Smooth muscle cell (in vitro differentiated cells): ENCODE results near the gene ADAMTS2. TPM values are rescaled to one million over a fixed set of nuclear protein-coding genes. Genes with fewer than 3 reads are reported as not detected.

Experiments used
- DNase-seq: peaks from one replicate; lab custom pipeline; 2025; ENCODE audit not compliant: unreplicated experiment; lab: John Stamatoyannopoulos, UW
- H2AFZ ChIP-seq: fragments of 200-600 bp; sonication (generic); 2 replicates; pipeline ENCODE4 v1.6.0; 2016; ENCODE audit warnings: antibody characterized with exemption, low read depth, mild to moderate bottlenecking
- H3F3A ChIP-seq: fragments of 200-600 bp; sonication (generic); 2 replicates; pipeline ENCODE4 v1.6.0; 2017; ENCODE audit warnings: antibody characterized with exemption, low read depth
- H3K27ac ChIP-seq: fragments of 200-600 bp; sonication (generic); 2 replicates; pipeline ENCODE4 v1.5.1; 2016; ENCODE audit warnings: low read depth, mild to moderate bottlenecking
- H3K27me3 ChIP-seq: fragments of 200-600 bp; sonication (generic); 2 replicates; pipeline ENCODE4 v1.6.1; 2016; ENCODE audit warnings: low read depth, mild to moderate bottlenecking
- H3K36me3 ChIP-seq: fragments of 200-600 bp; sonication (generic); 2 replicates; pipeline ENCODE4 v1.5.1; 2016; ENCODE audit warnings: low read depth
- H3K4me1 ChIP-seq: fragments of 200-600 bp; sonication (generic); 2 replicates; pipeline ENCODE4 v1.5.1; 2016; ENCODE audit warnings: low read depth
- H3K4me2 ChIP-seq: fragments of 200-600 bp; sonication (generic); 2 replicates; pipeline ENCODE4 v1.6.0; 2016; ENCODE audit warnings: mild to moderate bottlenecking
- H3K4me3 ChIP-seq: fragments of 200-600 bp; sonication (generic); 2 replicates; pipeline ENCODE4 v1.5.1; 2016; ENCODE audit warnings: mild to moderate bottlenecking
- H3K79me2 ChIP-seq: fragments of 200-600 bp; sonication (generic); 2 replicates; pipeline ENCODE4 v1.6.0; 2016; ENCODE audit warnings: low read depth, mild to moderate bottlenecking
- H3K9ac ChIP-seq: fragments of 200-600 bp; sonication (generic); 2 replicates; pipeline ENCODE4 v1.6.0; 2016; ENCODE audit warnings: low read depth
- H3K9me3 ChIP-seq: fragments of 200-600 bp; sonication (generic); replicated peaks from 2 replicates; pipeline ENCODE4 v1.5.1; 2016; ENCODE audit warnings: low read depth
- H4K20me1 ChIP-seq: fragments of 200-600 bp; sonication (generic); 2 replicates; pipeline ENCODE4 v1.6.0; 2016; ENCODE audit warnings: low read depth
- CTCF ChIP-seq: fragments of 200-600 bp; sonication (generic); IDR thresholded peaks from 2 replicates; pipeline ENCODE4 v1.5.1; 2017; ENCODE audit warnings: borderline replicate concordance, mild to moderate bottlenecking, antibody characterized with exemption; ENCODE audit not compliant: insufficient read depth, poor library complexity, severe bottlenecking
- WGBS: methylation state at CpG from one replicate; pipeline ENCODE4 v1.1.7; 2016; ENCODE audit warnings: low lambda C conversion rate; 5-methylcytosine and 5-hydroxymethylcytosine counted together
- polyA plus RNA-seq: library from polyadenylated mRNA; unstranded; fragments of >200 nt; fragmentation: Nextera tagmentation; extraction: Ambion mirVana; gene quantifications from 2 replicates; pipeline ENCODE4 v1.2.1, GENCODE V29; 2016
- total RNA-seq: library from RNA; depleted of rRNA; stranded (reverse); fragments of >200 nt; gene quantifications from 2 replicates; pipeline ENCODE4 v1.2.3, GENCODE V29; 2014

The ADAMTS2 gene
- total and polyA plus RNA-seq, 2 experiments from 2014 or later: 22.8 to 37.5 TPM

GRCh38 chr5:179118756-179119414, 226.4 kb downstream of the ADAMTS2 start:
- H2AFZ ChIP-seq: no peak overlapping the region
- no peak overlapping the region for H3K9ac ChIP-seq
- no peak for TF ChIP-seq CTCF
- no peaks in the 10 kb centered on the region for H3K27me3 ChIP-seq
- no peaks in the 10 kb centered on the region for H3K9me3 ChIP-seq
- 93% methylated on average over 10 of the region's 10 CpGs for WGBS
- H3F3A ChIP-seq: no peaks in the 10 kb centered on the region
- H3K4me2 ChIP-seq: no peak overlapping the region
- H3K4me1 ChIP-seq: no peaks in the 10 kb centered on the region
- no peaks in the 10 kb centered on the region for H3K79me2 ChIP-seq
- no peaks in the 10 kb centered on the region for H4K20me1 ChIP-seq
- H3K36me3 ChIP-seq: no peaks in the 10 kb centered on the region
- H3K27ac ChIP-seq: no peak overlapping the region
- DNase-seq: no peak
- no peak overlapping the region for H3K4me3 ChIP-seq

- Histone ChIP-seq H4K20me1 (no peaks in the 10 kb centered on the region), H3K79me2 (no peaks in the 10 kb centered on the region), H2AFZ (no peak overlapping the region), H3K36me3 (no peaks in the 10 kb centered on the region), H3K9ac (no peak overlapping the region), H3K4me1 (no peaks in the 10 kb centered on the region), H3K27ac (no peak overlapping the region), H3K4me3 (no peak overlapping the region), H3K27me3 (no peaks in the 10 kb centered on the region), H3K4me2 (no peak overlapping the region), H3K9me3 (no peaks in the 10 kb centered on the region), H3F3A (no peaks in the 10 kb centered on the region)
- WGBS: 88% methylated on average over 4 of the region's 4 CpGs
- DNase-seq: no peak
- no peak for TF ChIP-seq CTCF
Measured at GRCh38 chr5:179118338-179118737, 226.9 kb downstream of the ADAMTS2 start.

- Histone ChIP-seq H3K4me1 (no peaks in the 10 kb centered on the region), H3K36me3 (no peaks in the 10 kb centered on the region), H4K20me1 (no peaks in the 10 kb centered on the region), H3K9ac (no peak overlapping the region), H3K27ac (no peak overlapping the region), H2AFZ (no peak overlapping the region), H3K27me3 (no peaks in the 10 kb centered on the region), H3F3A (no peaks in the 10 kb centered on the region), H3K79me2 (no peaks in the 10 kb centered on the region), H3K4me3 (no peak overlapping the region), H3K4me2 (no peak overlapping the region), H3K9me3 (peaks cover 1% of the 10 kb centered on the region)
- TF ChIP-seq CTCF: no peak
- DNase-seq: no peak
- 91% methylated on average over 9 of the region's 9 CpGs for WGBS
Measured at GRCh38 chr5:179115845-179116524, 229.3 kb downstream of the ADAMTS2 start.
